ENCODE measurements around the gene ZMYND11.
"Not testable (repeated sequence)": the region's sequence is repeated elsewhere in the genome, so short reads cannot be mapped to it uniquely, and the experiment has no call there.

DNA sequence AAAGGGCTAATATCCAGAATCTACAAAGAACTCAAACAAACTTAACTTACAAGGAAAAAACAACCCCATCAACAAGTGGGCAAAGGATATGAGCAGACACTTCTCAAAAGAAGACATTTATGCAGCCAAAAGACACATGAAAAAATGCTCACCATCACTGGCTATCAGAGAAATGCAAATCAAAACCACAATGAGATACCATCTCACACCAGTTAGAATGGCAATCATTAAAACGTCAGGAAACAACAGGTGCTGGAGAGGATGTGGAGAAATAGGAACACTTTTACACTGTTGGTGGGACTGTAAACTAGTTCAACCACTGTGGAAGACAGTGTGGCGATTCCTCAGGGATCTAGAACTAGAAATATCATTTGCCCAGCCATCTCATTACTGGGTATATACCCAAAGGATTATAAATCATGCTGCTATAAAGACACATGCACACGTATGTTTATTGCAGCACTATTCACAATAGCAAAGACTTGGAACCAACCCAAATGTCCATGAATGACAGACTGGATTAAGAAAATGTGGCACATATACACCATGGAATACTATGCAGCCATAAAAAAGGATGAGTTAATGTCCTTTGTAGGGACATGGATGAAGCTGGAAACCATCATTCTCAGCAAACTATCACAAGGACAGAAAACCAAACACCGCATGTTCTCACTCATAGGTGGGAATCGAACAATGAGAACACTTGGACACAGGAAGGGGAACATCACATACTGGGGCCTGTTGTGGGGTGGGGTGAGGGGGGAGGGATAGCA, 130.7 kb downstream of the ZMYND11 start:
- TF ChIP-seq, protein P1, sequence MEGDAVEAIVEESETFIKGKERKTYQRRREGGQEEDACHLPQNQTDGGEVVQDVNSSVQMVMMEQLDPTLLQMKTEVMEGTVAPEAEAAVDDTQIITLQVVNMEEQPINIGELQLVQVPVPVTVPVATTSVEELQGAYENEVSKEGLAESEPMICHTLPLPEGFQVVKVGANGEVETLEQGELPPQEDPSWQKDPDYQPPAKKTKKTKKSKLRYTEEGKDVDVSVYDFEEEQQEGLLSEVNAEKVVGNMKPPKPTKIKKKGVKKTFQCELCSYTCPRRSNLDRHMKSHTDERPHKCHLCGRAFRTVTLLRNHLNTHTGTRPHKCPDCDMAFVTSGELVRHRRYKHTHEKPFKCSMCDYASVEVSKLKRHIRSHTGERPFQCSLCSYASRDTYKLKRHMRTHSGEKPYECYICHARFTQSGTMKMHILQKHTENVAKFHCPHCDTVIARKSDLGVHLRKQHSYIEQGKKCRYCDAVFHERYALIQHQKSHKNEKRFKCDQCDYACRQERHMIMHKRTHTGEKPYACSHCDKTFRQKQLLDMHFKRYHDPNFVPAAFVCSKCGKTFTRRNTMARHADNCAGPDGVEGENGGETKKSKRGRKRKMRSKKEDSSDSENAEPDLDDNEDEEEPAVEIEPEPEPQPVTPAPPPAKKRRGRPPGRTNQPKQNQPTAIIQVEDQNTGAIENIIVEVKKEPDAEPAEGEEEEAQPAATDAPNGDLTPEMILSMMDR (conservative IDR thresholded peaks at IDR 0.05; ENCODE audit: low read length), result not testable (repeated sequence)
- TF ChIP-seq EZH2phosphoT487 (IDR thresholded peaks at IDR 0.05; ENCODE audit: borderline replicate concordance), result not testable (repeated sequence)

Data from Loucy (cell line).